ENCODE results near the gene P3H3.
"Not testable (repeated sequence)": the region's sequence is repeated elsewhere in the genome, so short reads cannot be mapped to it uniquely, and the experiment has no call there.

P3H3 gene

DNA sequence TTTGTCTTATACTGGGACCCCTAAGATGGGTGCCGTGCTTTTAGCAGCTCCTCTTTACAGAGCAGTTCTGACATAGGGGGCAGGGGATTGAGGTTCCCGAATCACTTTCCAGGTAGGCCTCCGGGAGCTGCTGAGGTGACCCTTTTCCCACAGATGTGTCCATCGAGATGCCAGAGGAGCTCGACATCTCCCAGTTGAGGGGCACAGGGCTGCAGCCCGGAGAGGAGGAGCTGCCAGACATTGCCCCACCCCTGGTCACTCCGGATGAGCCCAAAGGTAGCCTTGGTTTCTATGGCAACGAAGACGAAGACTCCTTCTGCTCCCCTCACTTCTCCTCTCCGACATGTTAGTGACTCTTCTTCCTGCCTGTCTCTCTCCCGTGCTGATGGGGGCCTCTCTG lies 34.8 kb downstream of the P3H3 start:
- H3K79me2 ChIP-seq (ENCODE audit: low read length) = peaks cover 7% of the 10 kb centered on the region
- no peaks in the 10 kb centered on the region for H3K9me3 ChIP-seq (replicated peaks; ENCODE audit: insufficient read depth, low read length)
- H3K4me2 ChIP-seq (ENCODE audit: low read depth, low read length) = no peak overlapping the region
- no peak overlapping the region for H3K27ac ChIP-seq (ENCODE audit: low read length)
- peaks cover 3% of the 10 kb centered on the region for H3F3A ChIP-seq (ENCODE audit: insufficient read depth, low read length)
- H3K27me3 ChIP-seq (replicated peaks; ENCODE audit: insufficient read depth, low read length) = no peaks in the 10 kb centered on the region
- H3K9ac ChIP-seq (ENCODE audit: low read length) = no peak overlapping the region
- H3K4me3 ChIP-seq (ENCODE audit: low read length) = no peak overlapping the region
- DNase-seq = no peak
- peaks cover 8% of the 10 kb centered on the region for H3K36me3 ChIP-seq (replicated peaks; ENCODE audit: insufficient read depth, low read length)
- no peaks in the 10 kb centered on the region for H3K9me2 ChIP-seq (replicated peaks; ENCODE audit: insufficient read depth, low read length)
- H4K20me1 ChIP-seq (ENCODE audit: insufficient read depth, low read length) = peaks cover 1% of the 10 kb centered on the region
- H2AFZ ChIP-seq (ENCODE audit: low read length) = no peak overlapping the region
- TF ChIP-seq EZH2 (optimal IDR thresholded peaks at IDR 0.05; ENCODE audit: low read depth, low read length) (no peak), EZH2phosphoT487 (IDR thresholded peaks at IDR 0.05; ENCODE audit: low read length) (no peak)
- TF ChIP-seq, protein P1, sequence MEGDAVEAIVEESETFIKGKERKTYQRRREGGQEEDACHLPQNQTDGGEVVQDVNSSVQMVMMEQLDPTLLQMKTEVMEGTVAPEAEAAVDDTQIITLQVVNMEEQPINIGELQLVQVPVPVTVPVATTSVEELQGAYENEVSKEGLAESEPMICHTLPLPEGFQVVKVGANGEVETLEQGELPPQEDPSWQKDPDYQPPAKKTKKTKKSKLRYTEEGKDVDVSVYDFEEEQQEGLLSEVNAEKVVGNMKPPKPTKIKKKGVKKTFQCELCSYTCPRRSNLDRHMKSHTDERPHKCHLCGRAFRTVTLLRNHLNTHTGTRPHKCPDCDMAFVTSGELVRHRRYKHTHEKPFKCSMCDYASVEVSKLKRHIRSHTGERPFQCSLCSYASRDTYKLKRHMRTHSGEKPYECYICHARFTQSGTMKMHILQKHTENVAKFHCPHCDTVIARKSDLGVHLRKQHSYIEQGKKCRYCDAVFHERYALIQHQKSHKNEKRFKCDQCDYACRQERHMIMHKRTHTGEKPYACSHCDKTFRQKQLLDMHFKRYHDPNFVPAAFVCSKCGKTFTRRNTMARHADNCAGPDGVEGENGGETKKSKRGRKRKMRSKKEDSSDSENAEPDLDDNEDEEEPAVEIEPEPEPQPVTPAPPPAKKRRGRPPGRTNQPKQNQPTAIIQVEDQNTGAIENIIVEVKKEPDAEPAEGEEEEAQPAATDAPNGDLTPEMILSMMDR (IDR thresholded peaks at IDR 0.05; ENCODE audit: low read length) = no peak
- H3K4me1 ChIP-seq (ENCODE audit: low read length) = peaks cover 5% of the 10 kb centered on the region; the same call in 1 of the 2 replicates

GRCh38 chr12:6863586-6864321 lies 35.5 kb downstream of the P3H3 start:
- Histone ChIP-seq H3K4me2 (ENCODE audit: low read depth, low read length) (no peak overlapping the region), H3F3A (ENCODE audit: insufficient read depth, low read length) (peaks cover 10% of the 10 kb centered on the region), H3K9ac (ENCODE audit: low read length) (no peak overlapping the region), H3K4me3 (ENCODE audit: low read length) (no peak overlapping the region), H3K9me3 (replicated peaks; ENCODE audit: insufficient read depth, low read length) (no peaks in the 10 kb centered on the region), H3K9me2 (replicated peaks; ENCODE audit: insufficient read depth, low read length) (no peaks in the 10 kb centered on the region), H3K4me1 (ENCODE audit: low read length) (peaks cover 6% of the 10 kb centered on the region), H3K27ac (ENCODE audit: low read length) (no peak overlapping the region), H2AFZ (ENCODE audit: low read length) (no peak overlapping the region), H4K20me1 (ENCODE audit: insufficient read depth, low read length) (peaks cover 7% of the 10 kb centered on the region), H3K27me3 (replicated peaks; ENCODE audit: insufficient read depth, low read length) (no peaks in the 10 kb centered on the region), H3K36me3 (replicated peaks; ENCODE audit: insufficient read depth, low read length) (peaks cover 5% of the 10 kb centered on the region; the same call in 1 of the 2 replicates), H3K79me2 (ENCODE audit: low read length) (peaks cover 14% of the 10 kb centered on the region)
- no peak for DNase-seq
- TF ChIP-seq EZH2phosphoT487 (IDR thresholded peaks at IDR 0.05; ENCODE audit: low read length) (no peak), EZH2 (optimal IDR thresholded peaks at IDR 0.05; ENCODE audit: low read depth, low read length) (no peak)
- TF ChIP-seq, protein P1 (IDR thresholded peaks at IDR 0.05; ENCODE audit: low read length) = no peak

GRCh38 chr12:6865307-6865706 lies 37.1 kb downstream of the P3H3 start:
- not testable (repeated sequence) for DNase-seq; H3K4me2 ChIP-seq (ENCODE audit: low read depth, low read length); H3K36me3 ChIP-seq (replicated peaks; ENCODE audit: insufficient read depth, low read length); H2AFZ ChIP-seq (ENCODE audit: low read length); H3K27me3 ChIP-seq (replicated peaks; ENCODE audit: insufficient read depth, low read length); H3K9ac ChIP-seq (ENCODE audit: low read length); H3K4me3 ChIP-seq (ENCODE audit: low read length); H3K9me2 ChIP-seq (replicated peaks; ENCODE audit: insufficient read depth, low read length); H3K9me3 ChIP-seq (replicated peaks; ENCODE audit: insufficient read depth, low read length); H3K27ac ChIP-seq (ENCODE audit: low read length)
- H3K4me1 ChIP-seq (ENCODE audit: low read length) = peaks cover 19% of the 10 kb centered on the region
- H4K20me1 ChIP-seq (ENCODE audit: insufficient read depth, low read length) = peaks cover 19% of the 10 kb centered on the region
- H3F3A ChIP-seq (ENCODE audit: insufficient read depth, low read length) = peaks cover 25% of the 10 kb centered on the region
- peaks cover 29% of the 10 kb centered on the region for H3K79me2 ChIP-seq (ENCODE audit: low read length)
